B cell (primary cell): Measurements from ENCODE around the gene PUM2. TPM values are rescaled to one million over a fixed set of nuclear protein-coding genes. Genes with fewer than 3 reads are reported as not detected.

Source experiments
- ATAC-seq: fragments of 200-7000 bp; cut with Tn5 transposase; one replicate; pipeline ENCODE4 v1.10.0; 2021; ENCODE audit warnings: low read depth, mild to moderate bottlenecking, moderate number of reproducible peaks, moderate library complexity
- CTCF ChIA-PET: fragments of 350-600 bp; sonication (Branson Sonifier 250); formaldehyde crosslinking; loops from one replicate; lab custom pipeline; 2021; ENCODE audit warnings: antibody characterized with exemption, inconsistent platforms; lab: Charles Lee
- POLR2A ChIA-PET: fragments of 350-600 bp; sonication (Branson Sonifier 250); formaldehyde crosslinking; loops from one replicate; lab custom pipeline; 2021; ENCODE audit warnings: antibody characterized with exemption; lab: Charles Lee
- DNase-seq: peaks from one replicate; pipeline ENCODE4 v3.0.0; 2013
- H2AFZ ChIP-seq: 2 replicates; pipeline ENCODE4 v1.6.1; 2012; ENCODE audit warnings: mild to moderate bottlenecking, low read depth, low read length; ENCODE audit not compliant: insufficient read depth, poor library complexity, severe bottlenecking
- H3K27ac ChIP-seq, 2 donors: 1 replicate in 1 of 2; 2 replicates in 1 of 2; pipeline ENCODE4 v1.5.1; 2012 to 2013; ENCODE audit warnings: low read length in 2 of 2, mild to moderate bottlenecking in 2 of 2, moderate library complexity in 1 of 2
- H3K27me3 ChIP-seq, 4 experiments: fragments of 200-600 bp in 1 of 4; sonication (generic) in 1 of 4; replicated peaks in 1 of 4; 1 replicate in 2 of 4; 2 replicates in 2 of 4; pipeline versions ENCODE4 v1.6.1 to v1.7.0; 2013 to 2016; ENCODE audit warnings: low read length in 3 of 4, mild to moderate bottlenecking in 2 of 4, mixed read lengths in 1 of 4, moderate library complexity in 1 of 4; ENCODE audit not compliant: insufficient read depth in 4 of 4, control insufficient read depth in 3 of 4; ENCODE audit errors: control extremely low read depth in 1 of 4
- H3K36me3 ChIP-seq, 2 experiments: replicated peaks in 1 of 2; 1 replicate in 1 of 2; 2 replicates in 1 of 2; pipeline versions ENCODE4 v1.6.1 to v1.7.1; 2013; ENCODE audit warnings: low read length in 1 of 2; ENCODE audit not compliant: insufficient read depth in 2 of 2, control insufficient read depth in 1 of 2; ENCODE audit errors: control extremely low read depth in 1 of 2, extremely low read depth in 1 of 2
- H3K4me1 ChIP-seq, 2 donors: fragments of 200-600 bp in 1 of 2; sonication (generic) in 1 of 2; 1 replicate in 1 of 2; 2 replicates in 1 of 2; pipeline versions ENCODE4 v1.5.1 to v1.6.1; 2013 to 2017; ENCODE audit warnings: low read length in 2 of 2; ENCODE audit not compliant: control insufficient read depth in 2 of 2, insufficient read depth in 2 of 2
- H3K4me2 ChIP-seq: replicated peaks from 2 replicates; pipeline ENCODE3; 2012; ENCODE audit warnings: mild to moderate bottlenecking, low read depth, low read length; ENCODE audit not compliant: poor library complexity, severe bottlenecking
- H3K4me3 ChIP-seq, 5 experiments: fragments of 200-600 bp in 1 of 5; sonication (generic) in 1 of 5; 1 replicate in 3 of 5; 2 replicates in 2 of 5; pipeline versions ENCODE4 v1.5.1 to v1.7.0; 2011 to 2016; ENCODE audit warnings: low read length in 4 of 5, mild to moderate bottlenecking in 4 of 5, low read depth in 2 of 5, control low read depth in 1 of 5, moderate library complexity in 1 of 5; ENCODE audit not compliant: insufficient read depth in 1 of 5; ENCODE audit errors: control extremely low read depth in 1 of 5, extremely low read depth in 1 of 5
- H3K79me2 ChIP-seq: fragments of 200-600 bp; sonication (generic); one replicate; pipeline ENCODE4 v1.6.0; 2016; ENCODE audit warnings: low read length; ENCODE audit not compliant: control insufficient read depth, insufficient read depth
- H3K9ac ChIP-seq: fragments of 200-600 bp; sonication (generic); 2 replicates; pipeline ENCODE4 v1.6.1; 2017; ENCODE audit warnings: mild to moderate bottlenecking, low read length, moderate library complexity
- H3K9me3 ChIP-seq, 3 donors: one replicate each; pipeline versions ENCODE4 v1.6.1 to v1.7.1; 2013; ENCODE audit warnings: low read length in 2 of 3; ENCODE audit not compliant: control insufficient read depth in 2 of 3, insufficient read depth in 1 of 3; ENCODE audit errors: control extremely low read depth in 1 of 3
- H4K20me1 ChIP-seq: 2 replicates; pipeline ENCODE4 v1.6.0; 2012; ENCODE audit warnings: mild to moderate bottlenecking, low read length; ENCODE audit not compliant: insufficient read depth, control insufficient read depth, poor library complexity, severe bottlenecking
- H3K27ac Mint-ChIP-seq: one replicate; pipeline ENCODE4 v1.8.0; 2021; ENCODE audit warnings: mixed read lengths
- H3K27me3 Mint-ChIP-seq: one replicate; pipeline ENCODE4 v1.8.0; 2021; ENCODE audit warnings: mixed read lengths
- H3K4me1 Mint-ChIP-seq: one replicate; pipeline ENCODE4 v1.8.0; 2021; ENCODE audit warnings: mixed read lengths
- H3K4me3 Mint-ChIP-seq: one replicate; pipeline ENCODE4 v1.8.0; 2021; ENCODE audit warnings: mixed read lengths
- H3K9me3 Mint-ChIP-seq: one replicate; pipeline ENCODE4 v1.8.0; 2022; ENCODE audit warnings: mixed read lengths; ENCODE audit not compliant: insufficient read depth
- EZH2 ChIP-seq: IDR thresholded peaks from 2 replicates; pipeline ENCODE4 v1.6.1; 2012; ENCODE audit warnings: borderline replicate concordance, low read depth, mild to moderate bottlenecking, moderate library complexity, low read length; ENCODE audit not compliant: insufficient read depth, poor library complexity, severe bottlenecking
- WGBS: methylation state at CpG from one replicate; pipeline ENCODE4 v1.1.5; 2013; ENCODE audit warnings: missing lambda C conversion rate; ENCODE audit not compliant: insufficient coverage; 5-methylcytosine and 5-hydroxymethylcytosine counted together
- intact Hi-C: fragments of 100-400 bp; cut with micrococcal nuclease; formaldehyde crosslinking; loops from one replicate; pipeline ENCODE4 v1.10.0; 2022
- polyA plus RNA-seq: library from polyadenylated mRNA; depleted of rRNA; stranded (reverse); fragments of >200 nt; gene quantifications from 2 replicates; pipeline ENCODE4 v1.2.3, GENCODE V29; 2012
- total RNA-seq, 2 donors: library from RNA; stranded (reverse); fragments of 120-200 nt in 1 of 2; gene quantifications; 1 replicate in 1 of 2; 2 replicates in 1 of 2; pipeline versions ENCODE4 v1.2.3 to v1.2.4, GENCODE V29; 2013 to 2022
- TF ChIP-seq, protein P1 (sequence below): fragments of 200-600 bp; IDR thresholded peaks from one replicate; pipeline ENCODE4 v1.8.0; 2022; ENCODE audit warnings: antibody characterized with exemption, mild to moderate bottlenecking

PUM2 gene
- total and polyA plus RNA-seq, 2 donors (not counting 1 experiment from before 2014, with no cell fraction given) = 21.1 to 151 TPM

DNA sequence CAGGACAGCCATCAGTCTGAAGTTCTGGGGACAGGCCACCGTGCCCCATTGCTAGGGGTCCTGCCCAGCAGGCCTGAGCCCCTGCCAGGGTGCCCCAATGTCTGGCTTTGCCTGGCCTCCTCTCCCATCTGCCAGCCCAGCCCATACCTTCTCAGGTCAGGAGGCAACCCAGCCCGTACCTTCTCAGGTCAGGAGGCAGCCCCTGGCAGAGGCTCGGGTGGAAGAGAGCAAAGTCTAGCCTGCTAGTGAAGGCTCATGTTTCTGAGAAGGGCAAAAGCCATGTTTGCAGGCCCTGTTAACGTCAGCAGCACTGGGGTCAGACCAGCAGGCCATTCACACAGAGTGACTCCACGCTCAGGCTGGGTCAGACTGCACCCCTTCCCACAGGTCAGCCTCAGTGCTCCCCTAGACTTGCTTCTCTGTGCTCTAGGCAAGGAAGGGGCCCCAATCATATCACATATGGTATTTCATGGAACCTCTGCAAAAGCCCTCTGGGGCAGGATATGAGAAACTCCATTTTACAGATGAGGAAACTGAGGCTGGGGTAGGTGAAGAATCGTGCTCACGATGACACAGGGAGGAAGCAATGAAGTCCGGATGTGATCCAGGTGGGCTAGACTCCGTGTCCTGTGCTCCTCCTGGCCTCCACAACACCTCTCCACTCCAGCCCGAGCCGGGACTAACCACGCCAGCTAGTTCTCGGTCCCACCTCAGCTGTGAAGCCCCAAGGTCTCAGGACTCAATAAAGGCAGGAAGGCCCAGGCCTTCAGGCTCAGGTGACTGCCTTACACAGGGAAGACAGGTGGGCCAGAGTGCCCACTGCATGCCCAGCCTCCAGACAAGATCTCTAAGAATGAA is 135.2 kb downstream of the PUM2 start:
- ATAC-seq (no peak), DNase-seq (no peak)
- Histone ChIP-seq H3K79me2 (no peaks in the 10 kb centered on the region), H3K4me1 (no peaks in the 10 kb centered on the region), H3K9ac (no peak overlapping the region), H3K9me3 (no peaks in the 10 kb centered on the region), H4K20me1 (no peaks in the 10 kb centered on the region), H2AFZ (no peak overlapping the region), H3K36me3 (no peaks in the 10 kb centered on the region), H3K27ac (no peak overlapping the region), H3K4me3 (no peak overlapping the region), H3K4me2 (no peak overlapping the region), H3K27me3 (peaks cover 0 to 2% (median 0%) of the 10 kb centered on the region in 4 experiments)
- WGBS = 88% methylated on average over 12 of the region's 13 CpGs
- H3K9me3 Mint-ChIP-seq = no peaks in the 10 kb centered on the region
- H3K4me3 Mint-ChIP-seq = no peak overlapping the region
- POLR2A ChIA-PET = no interaction called here
- H3K4me1 Mint-ChIP-seq = no peaks in the 10 kb centered on the region
- CTCF ChIA-PET = no interaction called here
- H3K27me3 Mint-ChIP-seq = peaks cover 8% of the 10 kb centered on the region
- no peak overlapping the region for H3K27ac Mint-ChIP-seq
- intact Hi-C loops = no loop called here
- no peak for TF ChIP-seq EZH2

- no peak overlapping the region for H3K27ac ChIP-seq
Measured at GRCh38 chr2:20214566-20215182, 136.0 kb downstream of the PUM2 start.

More at GRCh38 chr2:20214566-20215182, 136.0 kb downstream of the PUM2 start:
- Histone ChIP-seq H3K4me2 (no peak overlapping the region), H3K4me1 (no peaks in the 10 kb centered on the region), H2AFZ (no peak overlapping the region), H4K20me1 (no peaks in the 10 kb centered on the region), H3K9ac (no peak overlapping the region), H3K4me3 (no peak overlapping the region), H3K27me3 (peaks cover 0 to 2% (median 0%) of the 10 kb centered on the region in 4 experiments), H3K36me3 (no peaks in the 10 kb centered on the region), H3K79me2 (no peaks in the 10 kb centered on the region), H3K9me3 (no peaks in the 10 kb centered on the region)
- intact Hi-C loops = no loop called here
- WGBS = 71% methylated on average over 2 of the region's 2 CpGs
- ATAC-seq (no peak), DNase-seq (no peak)
- TF ChIP-seq, protein P1, sequence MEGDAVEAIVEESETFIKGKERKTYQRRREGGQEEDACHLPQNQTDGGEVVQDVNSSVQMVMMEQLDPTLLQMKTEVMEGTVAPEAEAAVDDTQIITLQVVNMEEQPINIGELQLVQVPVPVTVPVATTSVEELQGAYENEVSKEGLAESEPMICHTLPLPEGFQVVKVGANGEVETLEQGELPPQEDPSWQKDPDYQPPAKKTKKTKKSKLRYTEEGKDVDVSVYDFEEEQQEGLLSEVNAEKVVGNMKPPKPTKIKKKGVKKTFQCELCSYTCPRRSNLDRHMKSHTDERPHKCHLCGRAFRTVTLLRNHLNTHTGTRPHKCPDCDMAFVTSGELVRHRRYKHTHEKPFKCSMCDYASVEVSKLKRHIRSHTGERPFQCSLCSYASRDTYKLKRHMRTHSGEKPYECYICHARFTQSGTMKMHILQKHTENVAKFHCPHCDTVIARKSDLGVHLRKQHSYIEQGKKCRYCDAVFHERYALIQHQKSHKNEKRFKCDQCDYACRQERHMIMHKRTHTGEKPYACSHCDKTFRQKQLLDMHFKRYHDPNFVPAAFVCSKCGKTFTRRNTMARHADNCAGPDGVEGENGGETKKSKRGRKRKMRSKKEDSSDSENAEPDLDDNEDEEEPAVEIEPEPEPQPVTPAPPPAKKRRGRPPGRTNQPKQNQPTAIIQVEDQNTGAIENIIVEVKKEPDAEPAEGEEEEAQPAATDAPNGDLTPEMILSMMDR = no peak
- no peak for TF ChIP-seq EZH2
- no peak overlapping the region for H3K4me3 Mint-ChIP-seq
- no peaks in the 10 kb centered on the region for H3K9me3 Mint-ChIP-seq
- H3K27ac Mint-ChIP-seq = no peak overlapping the region
- no peaks in the 10 kb centered on the region for H3K4me1 Mint-ChIP-seq
- ChIA-PET CTCF (no interaction called here), POLR2A (no interaction called here)
- H3K27me3 Mint-ChIP-seq = peaks cover 8% of the 10 kb centered on the region
